Testis (tissue), 2 donors: ENCODE data around the gene PPP2R2C.

Source experiments
- POLR2A ChIP-seq: fragments of 450-650 bp; IDR thresholded peaks from one replicate; pipeline ENCODE4 v1.6.1; 2017; ENCODE audit warnings: antibody characterized with exemption, mild to moderate bottlenecking, moderate library complexity
- TF ChIP-seq, protein P1 (sequence below), 3 experiments: fragments of 450-650 bp in 2 of 3; fragments of 200-600 bp in 1 of 3; sonication (generic) in 1 of 3; IDR thresholded peaks; one replicate each; pipeline ENCODE4 v1.5.1; 2016 to 2019; ENCODE audit warnings: antibody characterized with exemption in 3 of 3, mild to moderate bottlenecking in 2 of 3, moderate library complexity in 1 of 3

DNA sequence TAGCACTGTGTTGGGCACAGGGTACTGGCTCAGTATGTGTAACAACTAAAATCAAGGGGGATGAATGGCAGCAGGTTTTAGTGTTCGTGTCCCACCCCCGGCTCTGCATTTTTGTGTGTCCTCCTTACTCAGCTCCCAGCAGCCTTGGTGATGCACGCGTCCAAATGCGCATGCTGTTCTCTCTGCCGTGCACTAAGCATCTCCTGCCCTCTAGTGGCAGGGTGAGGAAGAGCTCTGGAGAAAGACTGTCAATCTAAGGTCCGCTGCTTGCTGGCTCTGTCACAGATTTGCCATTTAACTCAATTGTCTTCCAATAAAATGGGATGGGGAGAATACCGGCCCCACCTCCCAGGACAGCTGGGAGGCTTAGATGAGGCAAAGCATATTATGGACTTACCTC, 141.4 kb downstream of the PPP2R2C start:
- no peak for TF ChIP-seq POLR2A
- TF ChIP-seq, protein P1, sequence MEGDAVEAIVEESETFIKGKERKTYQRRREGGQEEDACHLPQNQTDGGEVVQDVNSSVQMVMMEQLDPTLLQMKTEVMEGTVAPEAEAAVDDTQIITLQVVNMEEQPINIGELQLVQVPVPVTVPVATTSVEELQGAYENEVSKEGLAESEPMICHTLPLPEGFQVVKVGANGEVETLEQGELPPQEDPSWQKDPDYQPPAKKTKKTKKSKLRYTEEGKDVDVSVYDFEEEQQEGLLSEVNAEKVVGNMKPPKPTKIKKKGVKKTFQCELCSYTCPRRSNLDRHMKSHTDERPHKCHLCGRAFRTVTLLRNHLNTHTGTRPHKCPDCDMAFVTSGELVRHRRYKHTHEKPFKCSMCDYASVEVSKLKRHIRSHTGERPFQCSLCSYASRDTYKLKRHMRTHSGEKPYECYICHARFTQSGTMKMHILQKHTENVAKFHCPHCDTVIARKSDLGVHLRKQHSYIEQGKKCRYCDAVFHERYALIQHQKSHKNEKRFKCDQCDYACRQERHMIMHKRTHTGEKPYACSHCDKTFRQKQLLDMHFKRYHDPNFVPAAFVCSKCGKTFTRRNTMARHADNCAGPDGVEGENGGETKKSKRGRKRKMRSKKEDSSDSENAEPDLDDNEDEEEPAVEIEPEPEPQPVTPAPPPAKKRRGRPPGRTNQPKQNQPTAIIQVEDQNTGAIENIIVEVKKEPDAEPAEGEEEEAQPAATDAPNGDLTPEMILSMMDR (IDR thresholded peaks at IDR 0.05) = peak; percentile 36 to 50 (median 46)
